Adrenal gland (tissue), 5 donors: ENCODE data around the gene PXYLP1.

ENCODE experiments used
- POLR2A ChIP-seq, 2 donors: fragments of 450-650 bp; IDR thresholded peaks; one replicate each; pipeline ENCODE4 v1.6.1; 2017; ENCODE audit warnings: antibody characterized with exemption in 2 of 2, mild to moderate bottlenecking in 2 of 2, moderate library complexity in 1 of 2
- TF ChIP-seq, protein P1 (sequence below), 6 experiments: fragments of 450-650 bp in 4 of 6; fragments of 200-600 bp in 2 of 6; sonication (generic) in 1 of 6; IDR thresholded peaks; 1 replicate in 5 of 6; 2 replicates in 1 of 6; pipeline versions ENCODE4 v1.5.1 to v1.8.0; 2016 to 2021; ENCODE audit warnings: antibody characterized with exemption in 6 of 6, mild to moderate bottlenecking in 2 of 6, moderate library complexity in 1 of 6
- donor health status: DM: no; HTN: no; CAD: no.

DNA sequence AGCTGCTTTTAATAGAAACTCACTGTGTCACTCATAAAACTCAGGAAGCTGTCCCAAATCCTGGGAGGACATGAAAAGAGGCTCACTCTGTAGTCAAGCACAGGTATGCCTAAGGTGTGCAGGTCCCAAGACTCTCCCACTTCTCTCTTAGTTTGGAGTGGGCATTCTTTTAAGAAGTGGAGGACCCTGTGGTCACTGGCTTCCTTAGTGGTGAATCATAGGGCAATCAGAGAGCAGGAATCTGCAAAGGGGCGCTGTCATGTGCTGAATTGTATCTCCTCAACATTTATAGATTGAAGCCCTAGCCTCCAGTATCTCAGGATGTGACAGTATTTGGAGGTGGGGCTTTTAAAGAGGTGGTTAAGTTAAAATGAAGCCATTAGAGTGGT lies 89.5 kb downstream of the PXYLP1 start:
- TF ChIP-seq, protein P1, sequence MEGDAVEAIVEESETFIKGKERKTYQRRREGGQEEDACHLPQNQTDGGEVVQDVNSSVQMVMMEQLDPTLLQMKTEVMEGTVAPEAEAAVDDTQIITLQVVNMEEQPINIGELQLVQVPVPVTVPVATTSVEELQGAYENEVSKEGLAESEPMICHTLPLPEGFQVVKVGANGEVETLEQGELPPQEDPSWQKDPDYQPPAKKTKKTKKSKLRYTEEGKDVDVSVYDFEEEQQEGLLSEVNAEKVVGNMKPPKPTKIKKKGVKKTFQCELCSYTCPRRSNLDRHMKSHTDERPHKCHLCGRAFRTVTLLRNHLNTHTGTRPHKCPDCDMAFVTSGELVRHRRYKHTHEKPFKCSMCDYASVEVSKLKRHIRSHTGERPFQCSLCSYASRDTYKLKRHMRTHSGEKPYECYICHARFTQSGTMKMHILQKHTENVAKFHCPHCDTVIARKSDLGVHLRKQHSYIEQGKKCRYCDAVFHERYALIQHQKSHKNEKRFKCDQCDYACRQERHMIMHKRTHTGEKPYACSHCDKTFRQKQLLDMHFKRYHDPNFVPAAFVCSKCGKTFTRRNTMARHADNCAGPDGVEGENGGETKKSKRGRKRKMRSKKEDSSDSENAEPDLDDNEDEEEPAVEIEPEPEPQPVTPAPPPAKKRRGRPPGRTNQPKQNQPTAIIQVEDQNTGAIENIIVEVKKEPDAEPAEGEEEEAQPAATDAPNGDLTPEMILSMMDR (IDR thresholded peaks at IDR 0.05) = no peak
- TF ChIP-seq POLR2A (IDR thresholded peaks at IDR 0.05) = no peak
